ENCODE measurements around the gene STK38L. TPM values are rescaled to one million over a fixed set of nuclear protein-coding genes. Genes with fewer than 3 reads are reported as not detected.

Gene STK38L
- total and polyA plus RNA-seq, 2 of the 8 experiments (the other 6 are each of a cell fraction or from before 2014, with no cell fraction given): 8.1 to 63.6 TPM

GRCh38 chr12:27333403-27334009 lies 89.4 kb downstream of the STK38L start (continued):
- TF ChIP-seq MAX (IDR thresholded peaks at IDR 0.05) (no peak; the same call in 1 of the 2 replicates), KDM4A (IDR thresholded peaks at IDR 0.05; ENCODE audit: low read depth, low read length, severe bottlenecking) (peak; percentile 75)

Data from H1 (cell line).